ENCODE measurements around the gene ADARB2.

DNA sequence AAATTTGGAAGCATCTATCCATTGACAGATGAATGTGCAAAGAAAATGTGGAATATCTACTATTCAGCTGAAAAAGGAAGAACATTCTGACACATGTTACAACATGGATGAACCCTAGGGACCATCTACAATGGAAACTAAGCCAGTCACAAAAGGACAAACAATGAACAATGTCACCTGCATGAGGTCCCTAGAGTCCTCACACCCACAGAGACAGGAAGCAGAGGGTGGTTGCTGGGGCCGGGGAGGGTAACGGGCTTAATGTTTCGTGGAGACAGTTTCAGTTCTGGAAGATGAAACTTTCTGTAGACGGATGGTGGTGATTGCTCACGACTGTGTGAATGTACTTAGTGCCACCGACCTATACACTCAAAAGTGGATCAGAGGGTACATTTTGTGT is 282.9 kb downstream of the ADARB2 start:
- TF ChIP-seq, protein P1, sequence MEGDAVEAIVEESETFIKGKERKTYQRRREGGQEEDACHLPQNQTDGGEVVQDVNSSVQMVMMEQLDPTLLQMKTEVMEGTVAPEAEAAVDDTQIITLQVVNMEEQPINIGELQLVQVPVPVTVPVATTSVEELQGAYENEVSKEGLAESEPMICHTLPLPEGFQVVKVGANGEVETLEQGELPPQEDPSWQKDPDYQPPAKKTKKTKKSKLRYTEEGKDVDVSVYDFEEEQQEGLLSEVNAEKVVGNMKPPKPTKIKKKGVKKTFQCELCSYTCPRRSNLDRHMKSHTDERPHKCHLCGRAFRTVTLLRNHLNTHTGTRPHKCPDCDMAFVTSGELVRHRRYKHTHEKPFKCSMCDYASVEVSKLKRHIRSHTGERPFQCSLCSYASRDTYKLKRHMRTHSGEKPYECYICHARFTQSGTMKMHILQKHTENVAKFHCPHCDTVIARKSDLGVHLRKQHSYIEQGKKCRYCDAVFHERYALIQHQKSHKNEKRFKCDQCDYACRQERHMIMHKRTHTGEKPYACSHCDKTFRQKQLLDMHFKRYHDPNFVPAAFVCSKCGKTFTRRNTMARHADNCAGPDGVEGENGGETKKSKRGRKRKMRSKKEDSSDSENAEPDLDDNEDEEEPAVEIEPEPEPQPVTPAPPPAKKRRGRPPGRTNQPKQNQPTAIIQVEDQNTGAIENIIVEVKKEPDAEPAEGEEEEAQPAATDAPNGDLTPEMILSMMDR (IDR thresholded peaks at IDR 0.05): no peak
- TF ChIP-seq POLR2A (IDR thresholded peaks at IDR 0.05): no peak

Measured in Peyer's patch (tissue), 4 donors.